Chondrocyte (in vitro differentiated cells): Measurements from ENCODE around the gene C1QTNF9B. TPM values are rescaled to one million over a fixed set of nuclear protein-coding genes. Genes with fewer than 3 reads are reported as not detected.

Experiments used
- DNase-seq: peaks from one replicate; pipeline ENCODE4 v3.0.0; 2021; ENCODE audit warnings: mixed read lengths, low spot score
- H3K27ac Mint-ChIP-seq: one replicate; pipeline ENCODE4 v1.8.0; 2021; ENCODE audit warnings: mild to moderate bottlenecking, moderate library complexity, mixed read lengths; ENCODE audit not compliant: unreplicated experiment
- H3K27me3 Mint-ChIP-seq: 2 replicates; pipeline ENCODE4 v1.8.0; 2021; ENCODE audit warnings: low read depth, mixed read lengths
- H3K36me3 Mint-ChIP-seq: 2 replicates; pipeline ENCODE4 v1.8.0; 2021; ENCODE audit warnings: low read depth, mixed read lengths
- H3K4me1 Mint-ChIP-seq: 2 replicates; pipeline ENCODE4 v1.8.0; 2021; ENCODE audit warnings: low read depth, mild to moderate bottlenecking, mixed read lengths
- H3K4me3 Mint-ChIP-seq: one replicate; pipeline ENCODE4 v1.8.0; 2021; ENCODE audit warnings: mild to moderate bottlenecking, moderate library complexity, mixed read lengths; ENCODE audit not compliant: unreplicated experiment
- H3K9me3 Mint-ChIP-seq: 2 replicates; pipeline ENCODE4 v1.8.0; 2021; ENCODE audit warnings: low read depth, mixed read lengths
- total RNA-seq: library from RNA; stranded (reverse); gene quantifications from 3 replicates; pipeline ENCODE4 v1.2.1, GENCODE V29; 2021
- TF ChIP-seq, protein P1 (sequence below): fragments of 200-600 bp; sonication (generic); IDR thresholded peaks from 2 replicates; pipeline ENCODE4 v1.5.0; 2021; ENCODE audit warnings: antibody characterized with exemption, mild to moderate bottlenecking, moderate library complexity

C1QTNF9B gene
- total RNA-seq, 1 donor from 2014 or later: not detected

DNA sequence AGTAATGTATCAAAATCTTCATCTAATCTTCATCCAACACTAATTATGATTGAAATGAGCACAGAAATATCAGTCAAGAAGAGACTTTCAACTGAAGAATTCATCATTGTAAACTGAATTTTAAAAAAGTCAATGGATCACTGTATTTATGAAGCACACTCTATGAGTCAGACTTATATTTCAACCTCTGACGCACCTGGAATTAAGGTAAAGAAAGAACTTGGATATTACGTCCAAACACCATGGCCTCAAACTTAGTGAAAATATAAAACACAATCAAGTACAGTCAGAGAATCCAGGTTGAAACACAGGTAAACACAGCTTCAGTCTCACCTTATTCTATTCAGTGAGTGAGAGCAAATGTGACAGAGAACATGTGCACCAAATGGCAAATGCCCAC is 47.6 kb downstream of the C1QTNF9B start:
- H3K4me3 Mint-ChIP-seq: no peak overlapping the region
- no peaks in the 10 kb centered on the region for H3K27me3 Mint-ChIP-seq
- no peaks in the 10 kb centered on the region for H3K4me1 Mint-ChIP-seq
- H3K36me3 Mint-ChIP-seq: peaks cover 6% of the 10 kb centered on the region
- TF ChIP-seq, protein P1, sequence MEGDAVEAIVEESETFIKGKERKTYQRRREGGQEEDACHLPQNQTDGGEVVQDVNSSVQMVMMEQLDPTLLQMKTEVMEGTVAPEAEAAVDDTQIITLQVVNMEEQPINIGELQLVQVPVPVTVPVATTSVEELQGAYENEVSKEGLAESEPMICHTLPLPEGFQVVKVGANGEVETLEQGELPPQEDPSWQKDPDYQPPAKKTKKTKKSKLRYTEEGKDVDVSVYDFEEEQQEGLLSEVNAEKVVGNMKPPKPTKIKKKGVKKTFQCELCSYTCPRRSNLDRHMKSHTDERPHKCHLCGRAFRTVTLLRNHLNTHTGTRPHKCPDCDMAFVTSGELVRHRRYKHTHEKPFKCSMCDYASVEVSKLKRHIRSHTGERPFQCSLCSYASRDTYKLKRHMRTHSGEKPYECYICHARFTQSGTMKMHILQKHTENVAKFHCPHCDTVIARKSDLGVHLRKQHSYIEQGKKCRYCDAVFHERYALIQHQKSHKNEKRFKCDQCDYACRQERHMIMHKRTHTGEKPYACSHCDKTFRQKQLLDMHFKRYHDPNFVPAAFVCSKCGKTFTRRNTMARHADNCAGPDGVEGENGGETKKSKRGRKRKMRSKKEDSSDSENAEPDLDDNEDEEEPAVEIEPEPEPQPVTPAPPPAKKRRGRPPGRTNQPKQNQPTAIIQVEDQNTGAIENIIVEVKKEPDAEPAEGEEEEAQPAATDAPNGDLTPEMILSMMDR: no peak
- H3K27ac Mint-ChIP-seq: no peak overlapping the region
- no peaks in the 10 kb centered on the region for H3K9me3 Mint-ChIP-seq
- DNase-seq: no peak

DNA sequence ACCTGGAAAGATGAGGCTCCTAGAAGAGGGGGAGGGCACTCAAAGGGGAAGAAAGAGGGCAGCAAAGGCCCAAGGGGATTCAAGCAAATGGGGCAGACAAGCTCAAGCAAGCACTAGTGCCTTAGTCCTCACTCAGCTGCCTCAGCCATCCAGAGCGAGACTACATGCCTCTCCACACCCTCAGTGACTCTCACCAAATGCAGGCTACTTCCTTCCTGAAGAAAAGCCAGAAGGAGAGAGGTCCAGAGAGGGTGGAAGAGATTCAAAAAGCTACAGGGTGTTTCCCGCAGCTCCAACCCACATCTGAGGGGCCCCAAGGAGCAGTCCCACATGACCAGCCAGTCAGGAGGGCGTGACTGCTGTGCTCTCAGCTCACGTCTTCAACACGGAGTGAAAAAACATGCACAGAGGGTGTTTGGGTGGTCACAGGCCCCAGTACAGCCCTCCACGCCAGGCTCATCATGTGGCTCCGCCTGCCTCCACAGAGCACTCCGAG is 48.6 kb downstream of the C1QTNF9B start:
- DNase-seq: no peak
- Mint-ChIP-seq H3K27me3 (no peaks in the 10 kb centered on the region), H3K4me3 (no peak overlapping the region), H3K4me1 (no peaks in the 10 kb centered on the region), H3K36me3 (peaks cover 6% of the 10 kb centered on the region), H3K9me3 (no peaks in the 10 kb centered on the region), H3K27ac (no peak overlapping the region)
- TF ChIP-seq, protein P1: no peak

DNA sequence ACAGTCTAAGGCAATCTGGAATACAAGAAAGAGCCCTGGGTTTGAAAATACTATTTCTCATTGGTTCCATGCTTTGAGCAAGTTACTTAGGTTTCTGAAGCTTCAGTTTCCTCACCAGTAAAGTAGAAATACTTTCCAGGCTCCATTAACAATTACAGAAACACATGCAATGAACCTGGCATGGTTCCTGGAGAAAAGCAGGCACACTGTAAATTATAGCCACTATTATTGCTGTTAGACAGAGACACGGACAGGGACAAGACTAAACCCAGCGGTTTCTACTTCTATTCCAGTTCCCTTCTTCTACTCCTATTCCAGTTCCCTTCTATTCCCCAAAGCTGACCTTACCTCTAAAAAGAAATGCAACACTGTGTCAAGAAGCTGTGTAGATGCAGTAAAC is 49.3 kb downstream of the C1QTNF9B start:
- Mint-ChIP-seq H3K27me3 (no peaks in the 10 kb centered on the region), H3K4me3 (no peak overlapping the region), H3K4me1 (no peaks in the 10 kb centered on the region), H3K36me3 (peaks cover 7% of the 10 kb centered on the region), H3K9me3 (no peaks in the 10 kb centered on the region), H3K27ac (no peak overlapping the region)
- DNase-seq: no peak
- TF ChIP-seq, protein P1: no peak

DNA sequence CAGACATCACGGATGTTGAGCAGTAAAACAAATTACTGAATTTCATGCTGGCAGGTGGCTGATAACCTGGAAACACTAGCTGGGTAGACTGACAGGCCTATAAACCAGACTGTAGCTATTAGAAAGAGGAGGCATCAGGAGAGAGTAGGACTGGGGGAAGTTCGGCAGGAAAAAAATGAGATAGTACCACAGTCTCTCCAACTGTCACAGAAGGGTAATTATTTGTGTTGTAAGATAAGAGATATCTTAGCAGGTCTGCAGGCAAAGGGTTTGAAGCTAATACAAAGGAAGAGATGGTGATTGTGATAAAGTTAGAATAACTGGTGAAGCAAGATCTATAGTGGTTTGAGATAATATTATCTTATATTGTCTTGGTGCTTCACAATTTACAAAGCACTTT is 49.8 kb downstream of the C1QTNF9B start:
- H3K36me3 Mint-ChIP-seq: peaks cover 8% of the 10 kb centered on the region
- H3K27ac Mint-ChIP-seq: no peak overlapping the region
- H3K9me3 Mint-ChIP-seq: no peaks in the 10 kb centered on the region

DNA sequence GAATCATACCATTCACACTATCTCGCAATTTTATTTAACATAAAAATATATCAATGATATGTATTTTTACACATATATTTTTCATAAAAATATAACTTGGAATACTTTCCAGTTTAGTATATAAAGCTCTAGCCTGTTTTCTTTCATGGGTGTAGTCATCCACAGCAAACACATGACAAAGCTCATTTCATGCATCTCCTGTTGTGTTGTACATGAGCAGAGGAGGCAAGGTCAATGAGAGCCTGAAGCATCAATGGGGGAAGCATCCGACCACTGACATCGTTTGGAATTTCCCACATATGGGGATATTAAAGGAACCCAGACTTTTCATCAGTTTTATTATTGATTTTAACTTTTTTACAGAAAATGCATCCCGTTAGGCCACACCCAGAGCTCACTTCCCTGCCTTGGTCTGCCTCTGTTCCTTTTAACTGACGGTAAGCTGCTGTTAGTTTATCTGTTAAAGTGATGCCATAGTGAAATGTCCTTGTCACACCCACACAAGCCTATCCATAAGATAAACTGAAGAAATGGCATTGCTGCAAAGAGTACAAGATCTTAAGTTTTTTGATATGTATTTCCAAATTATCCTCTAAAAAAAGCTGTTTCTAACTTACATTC is 52.1 kb downstream of the C1QTNF9B start:
- Mint-ChIP-seq H3K27me3 (no peaks in the 10 kb centered on the region), H3K27ac (no peak overlapping the region), H3K9me3 (no peaks in the 10 kb centered on the region), H3K36me3 (peaks cover 15% of the 10 kb centered on the region), H3K4me1 (no peaks in the 10 kb centered on the region), H3K4me3 (no peak overlapping the region)
- DNase-seq: no peak
- TF ChIP-seq, protein P1: no peak

More for the DNA sequence above, 49.8 kb downstream of the C1QTNF9B start:
- no peak for DNase-seq
- H3K27me3 Mint-ChIP-seq: no peaks in the 10 kb centered on the region
- no peaks in the 10 kb centered on the region for H3K4me1 Mint-ChIP-seq
- TF ChIP-seq, protein P1: no peak
- no peak overlapping the region for H3K4me3 Mint-ChIP-seq
